ENCODE data around the gene CSNK1G3. TPM values are rescaled to one million over a fixed set of nuclear protein-coding genes. Genes with fewer than 3 reads are reported as not detected.

Gene CSNK1G3
- total RNA-seq, 2 donors from 2014 or later: 18.4 to 50.2 TPM

- Histone ChIP-seq H3K4me3 (no peak overlapping the region), H3K4me1 (ENCODE audit: control insufficient read depth in 1 of 2, low read depth in 2 of 2) (no peaks in the 10 kb centered on the region), H3K27me3 (replicated peaks; ENCODE audit: insufficient read depth) (no peaks in the 10 kb centered on the region), H3K9me3 (no peaks in the 10 kb centered on the region), H3K36me3 (no peaks in the 10 kb centered on the region), H3K27ac (no peak overlapping the region)
- ATAC-seq (ENCODE audit: insufficient number of reproducible peaks, low FRiP score, low read depth) (no peak), DNase-seq (ENCODE audit: low spot score) (no peak)
- no peak for TF ChIP-seq CTCF (IDR thresholded peaks at IDR 0.05)
Observed at GRCh38 chr5:123571927-123572326, 60.0 kb downstream of the CSNK1G3 start.

- no peak overlapping the region for H3K4me3 ChIP-seq
Observed at GRCh38 chr5:123578390-123578789, 66.4 kb downstream of the CSNK1G3 start.

GRCh38 chr5:123579410-123579809 is 67.4 kb downstream of the CSNK1G3 start:
- no peaks in the 10 kb centered on the region for H3K27me3 ChIP-seq (replicated peaks; ENCODE audit: insufficient read depth)
- peaks cover 5% of the 10 kb centered on the region for H3K36me3 ChIP-seq
- H3K4me3 ChIP-seq: no peak overlapping the region
- DNase-seq (ENCODE audit: low spot score): no peak
- no peaks in the 10 kb centered on the region for H3K4me1 ChIP-seq (ENCODE audit: control insufficient read depth in 1 of 2, low read depth in 2 of 2)
- no peaks in the 10 kb centered on the region for H3K9me3 ChIP-seq
- ATAC-seq (ENCODE audit: insufficient number of reproducible peaks, low FRiP score, low read depth): no peak
- no peak for TF ChIP-seq CTCF (IDR thresholded peaks at IDR 0.05)
- H3K27ac ChIP-seq: no peak overlapping the region

More at GRCh38 chr5:123578390-123578789, 66.4 kb downstream of the CSNK1G3 start:
- no peak overlapping the region for H3K27ac ChIP-seq
- peaks cover 5% of the 10 kb centered on the region for H3K36me3 ChIP-seq
- ATAC-seq (ENCODE audit: insufficient number of reproducible peaks, low FRiP score, low read depth) (no peak), DNase-seq (ENCODE audit: low spot score) (no peak)
- no peaks in the 10 kb centered on the region for H3K4me1 ChIP-seq (ENCODE audit: control insufficient read depth in 1 of 2, low read depth in 2 of 2)
- no peaks in the 10 kb centered on the region for H3K9me3 ChIP-seq
- no peak for TF ChIP-seq CTCF (IDR thresholded peaks at IDR 0.05)
- H3K27me3 ChIP-seq (replicated peaks; ENCODE audit: insufficient read depth): no peaks in the 10 kb centered on the region

- ATAC-seq (ENCODE audit: insufficient number of reproducible peaks, low FRiP score, low read depth) (no peak), DNase-seq (ENCODE audit: low spot score) (no peak)
- H3K36me3 ChIP-seq: no peaks in the 10 kb centered on the region
- no peaks in the 10 kb centered on the region for H3K9me3 ChIP-seq
- TF ChIP-seq CTCF (IDR thresholded peaks at IDR 0.05): no peak
- no peaks in the 10 kb centered on the region for H3K27me3 ChIP-seq (replicated peaks; ENCODE audit: insufficient read depth)
- no peaks in the 10 kb centered on the region for H3K4me1 ChIP-seq (ENCODE audit: control insufficient read depth in 1 of 2, low read depth in 2 of 2)
- no peak overlapping the region for H3K27ac ChIP-seq
- H3K4me3 ChIP-seq: no peak overlapping the region
Observed at GRCh38 chr5:123582550-123583285, 70.7 kb downstream of the CSNK1G3 start.

GRCh38 chr5:123585871-123586270 is 73.9 kb downstream of the CSNK1G3 start:
- TF ChIP-seq CTCF (IDR thresholded peaks at IDR 0.05): no peak
- ATAC-seq (ENCODE audit: insufficient number of reproducible peaks, low FRiP score, low read depth): no peak
- no peak for DNase-seq (ENCODE audit: low spot score)
- Histone ChIP-seq H3K4me3 (no peak overlapping the region), H3K4me1 (ENCODE audit: control insufficient read depth in 1 of 2, low read depth in 2 of 2) (no peaks in the 10 kb centered on the region), H3K9me3 (no peaks in the 10 kb centered on the region), H3K27me3 (replicated peaks; ENCODE audit: insufficient read depth) (no peaks in the 10 kb centered on the region), H3K27ac (no peak overlapping the region), H3K36me3 (no peaks in the 10 kb centered on the region)
